KBM-7 (cell line): Measurements from ENCODE around the gene COL20A1.
A peak's percentile ranks its signal among the peaks of the same experiment; 100 is the strongest.
"Not testable (repeated sequence)": the region's sequence is repeated elsewhere in the genome, so short reads cannot be mapped to it uniquely, and the experiment has no call there.

ENCODE experiments used
- DNase-seq: peaks from one replicate; pipeline ENCODE4 v3.0.0-alpha.2; 2015
- in situ Hi-C: fragments of 300-500 bp; cut with MboI; formaldehyde crosslinking; loops from 2 replicates; pipeline ENCODE4 v1.14.3; 2020; ENCODE audit warnings: low sequenced_read_pairs, low pct_unique_long_range_greater_than_20kb, mixed read lengths

The COL20A1 gene

GRCh38 chr20:63377951-63378381, 85.0 kb downstream of the COL20A1 start:
- in situ Hi-C loops: no loop called here
- DNase-seq: no peak

GRCh38 chr20:63378626-63379025, 85.6 kb downstream of the COL20A1 start:
- in situ Hi-C loops: no loop called here
- no peak for DNase-seq

- in situ Hi-C loops: no loop called here
- no peak for DNase-seq
These were observed 86.3 kb downstream of the COL20A1 start for GRCh38 chr20:63379296-63379695.

GRCh38 chr20:63379872-63380271, 86.9 kb downstream of the COL20A1 start:
- DNase-seq, in situ Hi-C loops: not testable (repeated sequence)

GRCh38 chr20:63380346-63380870, 87.4 kb downstream of the COL20A1 start:
- in situ Hi-C loops: no loop called here
- no peak for DNase-seq

- DNase-seq: peak; percentile 34
- in situ Hi-C loops: no loop called here
These were observed 88.9 kb downstream of the COL20A1 start for GRCh38 chr20:63381781-63382431.

GRCh38 chr20:63382551-63383300, 89.7 kb downstream of the COL20A1 start:
- in situ Hi-C loops: no loop called here
- DNase-seq: no peak

- in situ Hi-C loops: no loop called here
- no peak for DNase-seq
These were observed 90.6 kb downstream of the COL20A1 start for GRCh38 chr20:63383556-63383955.

- in situ Hi-C loops: no loop called here
- DNase-seq: no peak
These were observed 91.3 kb downstream of the COL20A1 start for GRCh38 chr20:63384336-63384735.
